Esophagus squamous epithelium (tissue), 5 donors: ENCODE results near the gene NONO. TPM values are rescaled to one million over a fixed set of nuclear protein-coding genes. Genes with fewer than 3 reads are reported as not detected.
A peak's percentile ranks its signal among the peaks of the same experiment; 100 is the strongest.
"Not testable (repeated sequence)": the region's sequence is repeated elsewhere in the genome, so short reads cannot be mapped to it uniquely, and the experiment has no call there.

Source experiments
- DNase-seq: peaks from one replicate; lab custom pipeline; 2025; lab: John Stamatoyannopoulos, UW
- H3K27ac ChIP-seq, 4 donors: fragments of 200-600 bp; sonication (generic); one replicate each; pipeline ENCODE4 v1.5.1; 2016 to 2019; ENCODE audit warnings: mild to moderate bottlenecking in 1 of 4
- H3K27me3 ChIP-seq, 4 donors: fragments of 200-600 bp; sonication (generic); 1 replicate in 3 of 4; 2 replicates in 1 of 4; pipeline versions ENCODE4 v1.5.1 to v1.6.0; 2017 to 2021; ENCODE audit warnings: antibody characterized with exemption in 1 of 4
- H3K36me3 ChIP-seq, 3 donors: fragments of 200-600 bp; sonication (generic); one replicate each; pipeline ENCODE4 v1.5.1; 2016 to 2019
- H3K4me1 ChIP-seq, 3 donors: fragments of 200-600 bp; sonication (generic); one replicate each; pipeline ENCODE4 v1.5.1; 2017 to 2019
- H3K4me3 ChIP-seq, 4 donors: fragments of 200-600 bp; sonication (generic); 1 replicate in 3 of 4; 2 replicates in 1 of 4; pipeline ENCODE4 v1.5.1; 2016 to 2019; ENCODE audit warnings: mild to moderate bottlenecking in 2 of 4, moderate library complexity in 1 of 4
- H3K9me3 ChIP-seq, 3 donors: fragments of 200-600 bp; sonication (generic); one replicate each; pipeline ENCODE4 v1.5.1; 2016 to 2019
- CTCF ChIP-seq, 6 experiments: fragments of 450-650 bp in 4 of 6; fragments of 200-600 bp in 2 of 6; sonication (generic) in 2 of 6; IDR thresholded peaks; one replicate each; pipeline ENCODE4 v1.5.1; 2016 to 2019; ENCODE audit warnings: antibody characterized with exemption in 6 of 6, mild to moderate bottlenecking in 4 of 6, moderate library complexity in 4 of 6
- POLR2A ChIP-seq, 4 donors: fragments of 450-650 bp; IDR thresholded peaks; one replicate each; pipeline ENCODE4 v1.6.1; 2017; ENCODE audit warnings: antibody characterized with exemption in 4 of 4, mild to moderate bottlenecking in 4 of 4, moderate library complexity in 3 of 4
- WGBS, 2 donors: methylation state at CpG; one replicate each; pipeline ENCODE4 v1.1.5; 2018; 5-methylcytosine and 5-hydroxymethylcytosine counted together
- intact Hi-C: fragments of 100-400 bp; cut with DNase I; formaldehyde crosslinking; loops from one replicate; pipeline ENCODE4 v1.15.0; 2022
- total RNA-seq, 4 donors: library from RNA; depleted of rRNA; stranded (reverse); fragments of >200 nt; gene quantifications; one replicate each; pipeline ENCODE4 v1.1.0, GENCODE V29; 2016
- donor health status: DM: yes; HTN: yes; CAD: no.

Gene NONO
- total RNA-seq, 4 donors from 2014 or later = 126 to 227 (median 187) TPM

- 43 to 50% methylated on average over 3 to 5 of the region's 5 CpGs for WGBS, 2 donors
- no peaks in the 10 kb centered on the region for H3K27me3 ChIP-seq
- H3K9me3 ChIP-seq = no peaks in the 10 kb centered on the region
- H3K27ac ChIP-seq = peak overlapping the region in 1 of 4 donors; percentile 29
- DNase-seq = no peak
- H3K36me3 ChIP-seq = peaks cover 0 to 38% (median 4%) of the 10 kb centered on the region in 3 donors
- intact Hi-C loops = no loop called here
- no peaks in the 10 kb centered on the region for H3K4me1 ChIP-seq
- H3K4me3 ChIP-seq = no peak overlapping the region
- no peak for TF ChIP-seq POLR2A (IDR thresholded peaks at IDR 0.05)
- no peak for TF ChIP-seq CTCF (IDR thresholded peaks at IDR 0.05)
These were observed 19.2 kb downstream of the NONO start for GRCh38 chrX:71302461-71303213.

GRCh38 chrX:71304561-71304960 is 21.1 kb downstream of the NONO start:
- H3K36me3 ChIP-seq = peaks cover 0 to 19% (median 0%) of the 10 kb centered on the region in 3 donors
- WGBS, 2 donors = 66 to 100% methylated on average over 1 to 2 of the region's 2 CpGs
- H3K4me3 ChIP-seq = no peak overlapping the region
- no peaks in the 10 kb centered on the region for H3K4me1 ChIP-seq
- no peak for TF ChIP-seq CTCF (IDR thresholded peaks at IDR 0.05)
- no peak for TF ChIP-seq POLR2A (IDR thresholded peaks at IDR 0.05)
- DNase-seq = no peak
- intact Hi-C loops = no loop called here
- no peaks in the 10 kb centered on the region for H3K27me3 ChIP-seq
- H3K27ac ChIP-seq = no peak overlapping the region
- no peaks in the 10 kb centered on the region for H3K9me3 ChIP-seq

- intact Hi-C loops = no loop called here
- no peaks in the 10 kb centered on the region for H3K9me3 ChIP-seq
- TF ChIP-seq CTCF (IDR thresholded peaks at IDR 0.05) (no peak), POLR2A (IDR thresholded peaks at IDR 0.05) (no peak)
- H3K4me3 ChIP-seq = no peak overlapping the region
- no peak overlapping the region for H3K27ac ChIP-seq
- H3K4me1 ChIP-seq = no peaks in the 10 kb centered on the region
- DNase-seq = no peak
- H3K27me3 ChIP-seq = no peaks in the 10 kb centered on the region
- 92 to 96% methylated on average over 5 to 7 of the region's 7 CpGs for WGBS, 2 donors
- H3K36me3 ChIP-seq = no peaks in the 10 kb centered on the region
These were observed 32.5 kb downstream of the NONO start for GRCh38 chrX:71315917-71316316.

GRCh38 chrX:71316959-71317358 is 33.5 kb downstream of the NONO start:
- H3K4me1 ChIP-seq, DNase-seq, H3K4me3 ChIP-seq, H3K36me3 ChIP-seq, H3K27ac ChIP-seq, H3K27me3 ChIP-seq, H3K9me3 ChIP-seq, intact Hi-C loops: not testable (repeated sequence)
- WGBS, 2 donors = 40% methylated on average over 1 of the region's 1 CpG; no CpG with 5 or more reads in 1 of the 2 donors

GRCh38 chrX:71320126-71320525 is 36.7 kb downstream of the NONO start:
- WGBS, 2 donors = 100% methylated on average over 1 of the region's 1 CpG
- intact Hi-C loops = no loop called here

More at GRCh38 chrX:71320126-71320525, 36.7 kb downstream of the NONO start:
- H3K4me1 ChIP-seq = no peaks in the 10 kb centered on the region
- no peak overlapping the region for H3K4me3 ChIP-seq
- no peak overlapping the region for H3K27ac ChIP-seq
- DNase-seq = no peak
- no peaks in the 10 kb centered on the region for H3K36me3 ChIP-seq
- no peaks in the 10 kb centered on the region for H3K9me3 ChIP-seq
- H3K27me3 ChIP-seq = no peaks in the 10 kb centered on the region
- TF ChIP-seq CTCF (IDR thresholded peaks at IDR 0.05) (no peak), POLR2A (IDR thresholded peaks at IDR 0.05) (no peak)
